K562 (cell line): Measurements from ENCODE around the gene CASP2. TPM values are rescaled to one million over a fixed set of nuclear protein-coding genes. Genes with fewer than 3 reads are reported as not detected.
A peak's percentile ranks its signal among the peaks of the same experiment; 100 is the strongest.

Source experiments
- ATAC-seq: fragments of 200-7000 bp; cut with Tn5 transposase; 3 replicates; pipeline ENCODE4 v1.9.1; 2020; ENCODE audit warnings: moderate library complexity
- BruUV-seq: library from RNA; stranded (reverse); fragments of 400-500 nt; replicated peaks from 2 replicates; lab custom pipeline; 2021; lab: Mats Ljungman, UMichigan
- CTCF ChIA-PET: fragments of 300-600 bp; formaldehyde crosslinking; extraction: SDS; loops from one replicate; lab custom pipeline; 2021; ENCODE audit warnings: low intra/inter-chr PET ratio; lab: Yijun Ruan, JAX
- POLR2A ChIA-PET: fragments of 300-600, 350-650 bp; sonication (Branson Sonifier 250); formaldehyde crosslinking; extraction: SDS; loops from one replicate; lab custom pipeline; 2021; ENCODE audit warnings: antibody characterized with exemption, inconsistent platforms; lab: Yijun Ruan, JAX
- DNase-seq, 4 experiments: peaks; one replicate each; pipeline versions ENCODE4 v3.0.0 to v3.0.0-alpha.2; 2011 to 2018; ENCODE audit warnings: low spot score in 3 of 4, mixed read lengths in 3 of 4; ENCODE audit errors: extremely low read depth in 1 of 4
- FAIRE-seq: peaks from 2 replicates; lab custom pipeline; 2011; peaks lifted over from hg19 to GRCh38; lab: Jason Lieb, UNC
- H2AFZ ChIP-seq: 2 replicates; pipeline ENCODE4 v1.6.0; 2011; ENCODE audit warnings: low read depth, low read length, control low read depth, inconsistent platforms
- H3K27ac ChIP-seq: fragments of 200-600 bp; 3 replicates; pipeline ENCODE4 v1.8.0; 2011; ENCODE audit warnings: low read depth, mild to moderate bottlenecking, control low read depth, inconsistent platforms, low read length, moderate library complexity, mixed read lengths; ENCODE audit errors: extremely low read depth
- H3K27me3 ChIP-seq, 2 experiments: fragments of 300-600 bp in 1 of 2; 2 replicates in 1 of 2; 3 replicates in 1 of 2; pipeline versions ENCODE4 v1.6.0 to v1.8.0; 2011; ENCODE audit warnings: inconsistent platforms in 2 of 2, low read length in 2 of 2, mild to moderate bottlenecking in 1 of 2, mixed read lengths in 1 of 2, moderate library complexity in 1 of 2; ENCODE audit not compliant: control insufficient read depth in 2 of 2, insufficient read depth in 2 of 2
- H3K36me3 ChIP-seq: fragments of 300-600 bp; 3 replicates; pipeline ENCODE4 v1.8.0; 2011; ENCODE audit warnings: mild to moderate bottlenecking, low read length, inconsistent platforms; ENCODE audit not compliant: control insufficient read depth, insufficient read depth
- H3K4me1 ChIP-seq, 2 experiments: fragments of 200-600 bp in 1 of 2; replicated peaks in 1 of 2; 2 replicates in 1 of 2; 3 replicates in 1 of 2; pipeline versions ENCODE4 v1.5.1 to v1.8.0; 2011; ENCODE audit warnings: inconsistent platforms in 2 of 2, low read length in 2 of 2, mild to moderate bottlenecking in 1 of 2, mixed read lengths in 1 of 2, moderate library complexity in 1 of 2; ENCODE audit not compliant: control insufficient read depth in 2 of 2, insufficient read depth in 2 of 2
- H3K4me2 ChIP-seq: 2 replicates; pipeline ENCODE4 v1.6.1; 2011; ENCODE audit warnings: low read length, control low read depth, inconsistent platforms, mixed read lengths; ENCODE audit not compliant: insufficient read depth
- H3K4me3 ChIP-seq: fragments of 200-600 bp; sonication (generic), shearing (Covaris generic); 2 replicates; pipeline ENCODE4 v1.5.1; 2016; ENCODE audit warnings: control low read depth, inconsistent platforms
- H3K79me2 ChIP-seq: fragments of 200-600 bp; 3 replicates; pipeline ENCODE4 v1.8.0; 2011; ENCODE audit warnings: low read length, inconsistent platforms; ENCODE audit not compliant: control insufficient read depth, insufficient read depth
- H3K9ac ChIP-seq, 2 experiments: 2 replicates each; pipeline versions ENCODE4 v1.6.0 to v1.6.1; 2011; ENCODE audit warnings: low read depth in 2 of 2, low read length in 2 of 2, control low read depth in 1 of 2, inconsistent platforms in 1 of 2, mild to moderate bottlenecking in 1 of 2, mixed read lengths in 1 of 2; ENCODE audit not compliant: insufficient read depth in 1 of 2
- H3K9me1 ChIP-seq: one replicate; pipeline ENCODE4 v1.6.0; 2011; ENCODE audit warnings: inconsistent platforms, mild to moderate bottlenecking, low read length, moderate library complexity; ENCODE audit not compliant: control insufficient read depth, insufficient read depth
- H3K9me3 ChIP-seq: replicated peaks from 2 replicates; pipeline ENCODE4 v1.5.1; 2011; ENCODE audit warnings: low read depth, low read length, inconsistent platforms; ENCODE audit not compliant: control insufficient read depth, insufficient read depth
- H4K20me1 ChIP-seq: replicated peaks from 2 replicates; pipeline ENCODE4 v1.6.1; 2011; ENCODE audit warnings: low read length, inconsistent platforms, mixed read lengths; ENCODE audit not compliant: control insufficient read depth, insufficient read depth
- CEBPG ChIP-seq, 3 experiments: fragments of 200-800 bp in 1 of 3; sonication (Bioruptor generic) in 1 of 3; sonication (generic) in 1 of 3; formaldehyde crosslinking in 1 of 3; IDR thresholded peaks in 2 of 3; conservative IDR thresholded peaks in 1 of 3; 2 replicates each; pipeline versions ENCODE4 v1.6.1 to v1.8.0; 2016 to 2022; ENCODE audit warnings: missing compliant biosample characterization in 2 of 3, missing genetic modification characterization in 2 of 3, mild to moderate bottlenecking in 1 of 3, missing genetic modification reagents in 1 of 3
- FOSL1 ChIP-seq: fragments of 200-800 bp; sonication (Bioruptor generic); conservative IDR thresholded peaks from 2 replicates; pipeline ENCODE4 v1.6.1; 2016; ENCODE audit warnings: missing genetic modification characterization, missing compliant biosample characterization
- SAFB ChIP-seq: fragments of 200-400 bp; formaldehyde crosslinking; IDR thresholded peaks from 2 replicates; pipeline ENCODE4 v1.6.1; 2017; ENCODE audit warnings: low read depth, low read length, borderline replicate concordance
- SPI1 ChIP-seq: IDR thresholded peaks from 2 replicates; pipeline ENCODE4 v1.6.1; 2011; ENCODE audit warnings: low read depth, low read length, control low read depth, borderline replicate concordance
- WGBS: fragments of 100-300 bp; shearing (Covaris generic); methylation state at CpG from one replicate; pipeline ENCODE4 v1.1.6; 2016; ENCODE audit warnings: low coverage, mixed read lengths; ENCODE audit not compliant: insufficient coverage; ENCODE audit errors: missing lambda C conversion rate; 5-methylcytosine and 5-hydroxymethylcytosine counted together
- in situ Hi-C: fragments of 300-500 bp; cut with MboI; formaldehyde crosslinking; loops from 4 replicates; pipeline ENCODE4 v1.15.0; 2018; ENCODE audit warnings: inconsistent platforms, mixed read lengths
- intact Hi-C: fragments of 100-400 bp; cut with micrococcal nuclease; formaldehyde crosslinking; loops from 2 replicates; pipeline ENCODE4 v1.14.2; 2022
- polyA plus RNA-seq, 8 experiments: library from polyadenylated mRNA; depleted of rRNA in 4 of 8; stranded (reverse) in 5 of 8; unstranded in 3 of 8; fragments of >200 nt; fragmentation: Nextera tagmentation in 2 of 8; fragmentation: Illumina TruSeq in 1 of 8; extraction: Ambion mirVana in 2 of 8; extraction: Trizol in 1 of 8; gene quantifications; 2 replicates each; pipeline versions ENCODE4 v1.2.1 to v1.2.3, GENCODE V29; 2011 to 2014; ENCODE audit warnings: inconsistent platforms in 1 of 8, missing spikeins in 1 of 8
- total RNA-seq, 7 experiments: library from RNA; depleted of rRNA in 6 of 7; stranded (reverse); fragments of >200 nt in 6 of 7; fragmentation: Illumina TruSeq in 2 of 7; extraction: Trizol in 2 of 7; gene quantifications; 2 replicates each; pipeline versions ENCODE4 v1.2.1 to v1.2.3, GENCODE V29; 2011 to 2021; ENCODE audit warnings: low replicate concordance in 1 of 7
- TF ChIP-seq, protein P1 (sequence below), 2 experiments: fragments of 450-650 bp in 1 of 2; sonication (generic) in 1 of 2; formaldehyde crosslinking; conservative IDR thresholded peaks; 2 replicates each; pipeline versions ENCODE4 v1.4.0 to v1.8.1; 2020 to 2022; ENCODE audit warnings: mild to moderate bottlenecking in 1 of 2, missing genetic modification reagents in 1 of 2

Gene CASP2
- total and polyA plus RNA-seq, 9 of the 15 experiments (the other 6 are each of a cell fraction or from before 2014, with no cell fraction given) = 18.8 to 64.9 (median 24.1) TPM

DNA sequence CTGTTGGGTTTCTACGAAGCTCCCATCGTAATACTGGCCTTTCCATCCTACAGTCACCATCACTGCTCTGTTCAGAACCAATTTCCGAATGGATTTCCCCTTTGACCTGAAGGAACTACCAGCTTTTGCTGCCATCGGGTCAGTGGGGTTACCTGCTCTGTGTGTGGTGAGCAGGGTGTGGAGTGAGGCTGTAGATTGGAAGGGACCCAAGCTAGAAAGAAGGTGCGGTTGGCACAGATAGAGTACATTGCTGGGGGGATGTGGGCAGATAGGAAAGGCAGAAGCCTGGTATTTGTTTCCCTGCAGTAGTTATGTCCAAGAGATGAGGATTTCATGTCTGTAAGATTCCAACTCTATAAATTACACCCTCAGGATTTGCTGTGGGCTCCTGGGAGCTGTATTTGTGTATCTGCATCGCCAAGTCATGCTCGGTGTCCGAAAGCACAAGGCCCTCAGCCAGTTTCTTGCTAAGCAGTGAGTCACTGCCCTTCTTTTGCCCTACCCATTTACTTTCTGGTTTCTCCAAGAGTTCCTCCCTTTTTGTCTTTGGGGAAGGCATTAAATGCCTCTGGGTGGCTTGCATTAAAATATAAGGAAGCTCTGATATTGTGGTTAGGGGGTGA is 43.1 kb downstream of the CASP2 start:
- Histone ChIP-seq H3K4me1 (no peaks in the 10 kb centered on the region), H3K4me2 (no peak overlapping the region), H3K27me3 (peaks cover 39 to 71% of the 10 kb centered on the region in 2 experiments), H3K27ac (no peak overlapping the region), H2AFZ (no peak overlapping the region), H3K9ac (no peak overlapping the region), H3K36me3 (no peaks in the 10 kb centered on the region), H3K9me1 (no peaks in the 10 kb centered on the region), H3K79me2 (no peaks in the 10 kb centered on the region), H3K4me3 (no peak overlapping the region), H4K20me1 (no peaks in the 10 kb centered on the region), H3K9me3 (no peaks in the 10 kb centered on the region)
- in situ Hi-C loops (no loop called here), intact Hi-C loops (no loop called here)
- ATAC-seq (no peak), DNase-seq (no peak), FAIRE-seq (no peak)
- no TSS peak for BruUV-seq
- CTCF ChIA-PET = no interaction called here
- TF ChIP-seq SAFB (no peak), FOSL1 (tag) (peak; percentile 76)
- under 1% methylated on average over 8 of the region's 8 CpGs for WGBS
- POLR2A ChIA-PET = interaction anchor here (0.8 kb wide), 1 partner anchor 49 kb away, joined by 3 read pairs; no protein-coding TSS in a partner anchor

DNA sequence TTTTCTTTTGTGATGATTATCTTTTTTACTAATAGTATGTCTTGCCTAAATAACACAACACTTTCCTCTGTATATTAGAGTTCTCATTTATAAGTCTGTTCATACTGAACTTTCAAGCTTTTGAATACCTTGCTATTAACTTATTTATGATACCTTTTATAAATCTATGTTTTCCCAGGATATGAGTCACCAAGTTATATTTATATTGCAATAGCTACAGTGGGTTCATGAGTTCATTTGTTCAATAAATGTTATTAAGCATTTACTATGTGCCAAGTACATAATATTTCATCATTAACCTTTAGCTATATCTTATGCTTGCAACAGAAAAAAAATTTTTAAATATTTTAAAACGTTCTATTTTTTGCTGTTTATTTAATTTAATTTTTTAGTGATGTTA is 46.1 kb downstream of the CASP2 start:
- CTCF ChIA-PET = interaction anchor here (0.6 kb wide), 1 partner anchor 14 kb away, joined by 3 read pairs; no protein-coding TSS in a partner anchor
- no TSS peak for BruUV-seq
- H3K4me2 ChIP-seq = no peak overlapping the region

More for the DNA sequence above, 46.1 kb downstream of the CASP2 start:
- Histone ChIP-seq H3K27me3 (peaks cover 35 to 61% of the 10 kb centered on the region in 2 experiments; a peak in 4 of 5 replicates), H3K9me3 (no peaks in the 10 kb centered on the region), H3K36me3 (no peaks in the 10 kb centered on the region), H4K20me1 (no peaks in the 10 kb centered on the region), H3K27ac (no peak overlapping the region), H2AFZ (no peak overlapping the region), H3K4me1 (no peaks in the 10 kb centered on the region), H3K9me1 (no peaks in the 10 kb centered on the region), H3K79me2 (no peaks in the 10 kb centered on the region), H3K4me3 (no peak overlapping the region), H3K9ac (no peak overlapping the region)
- POLR2A ChIA-PET = interaction anchor here (0.7 to 1.8 kb wide), 4 partner anchors 11 to 123 kb away, joined by 3 to 5 read pairs (median 4); no protein-coding TSS in a partner anchor
- ATAC-seq (no peak), FAIRE-seq (no peak), DNase-seq (no peak)
- 0% methylated on average over 1 of the region's 1 CpG for WGBS
- no peak for TF ChIP-seq CEBPG (CRISPR knock-in tag; IDR thresholded peaks at IDR 0.05)
- TF ChIP-seq CEBPG (tag; conservative IDR thresholded peaks at IDR 0.05 in 1 of 2, IDR thresholded peaks at IDR 0.05 in 1 of 2) = 0 out of 4 replicates have a peak, but pooled peaks of 1 of the 2 experiments have one; percentile 34
- TF ChIP-seq, protein P1, sequence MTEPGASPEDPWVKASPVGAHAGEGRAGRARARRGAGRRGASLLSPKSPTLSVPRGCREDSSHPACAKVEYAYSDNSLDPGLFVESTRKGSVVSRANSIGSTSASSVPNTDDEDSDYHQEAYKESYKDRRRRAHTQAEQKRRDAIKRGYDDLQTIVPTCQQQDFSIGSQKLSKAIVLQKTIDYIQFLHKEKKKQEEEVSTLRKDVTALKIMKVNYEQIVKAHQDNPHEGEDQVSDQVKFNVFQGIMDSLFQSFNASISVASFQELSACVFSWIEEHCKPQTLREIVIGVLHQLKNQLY (CRISPR knock-in tag; conservative IDR thresholded peaks at IDR 0.05) = no peak
- no peak for TF ChIP-seq SPI1
- intact Hi-C loops = no loop called here
- in situ Hi-C loops = no loop called here
